Neural cell (in vitro differentiated cells): ENCODE data around the gene AP3D1. TPM values are rescaled to one million over a fixed set of nuclear protein-coding genes. Genes with fewer than 3 reads are reported as not detected.

ENCODE experiments used
- H2AFZ ChIP-seq: fragments of 200-600, 300-800 bp; sonication (generic), shearing (Covaris generic); 2 replicates; pipeline ENCODE4 v1.6.0; 2014; ENCODE audit warnings: low read depth, mild to moderate bottlenecking, antibody characterized with exemption, low read length, moderate library complexity
- H3F3A ChIP-seq: fragments of 200-600 bp; shearing (Covaris generic); 2 replicates; pipeline ENCODE4 v1.6.1; 2016; ENCODE audit warnings: mild to moderate bottlenecking, moderate library complexity, mixed read lengths, antibody characterized with exemption, low read length; ENCODE audit not compliant: insufficient read depth, poor library complexity, severe bottlenecking
- H3K27ac ChIP-seq: fragments of 200-600, 300-800 bp; sonication (generic), shearing (Covaris generic); 2 replicates; pipeline ENCODE4 v1.5.1; 2014; ENCODE audit warnings: mild to moderate bottlenecking, low read length, moderate library complexity
- H3K27me3 ChIP-seq: fragments of 300-800, 200-600 bp; sonication (generic), shearing (Covaris generic); 2 replicates; pipeline ENCODE4 v1.6.0; 2014; ENCODE audit warnings: mild to moderate bottlenecking, low read depth, low read length, moderate library complexity; ENCODE audit not compliant: insufficient read depth
- H3K36me3 ChIP-seq: fragments of 300-800, 200-600 bp; sonication (generic), shearing (Covaris generic); 2 replicates; pipeline ENCODE4 v1.5.1; 2014; ENCODE audit warnings: mild to moderate bottlenecking, antibody characterized with exemption, low read length, moderate library complexity; ENCODE audit not compliant: insufficient read depth
- H3K4me2 ChIP-seq: fragments of 300-800, 200-600 bp; sonication (generic), shearing (Covaris generic); 2 replicates; pipeline ENCODE4 v1.6.0; 2014; ENCODE audit warnings: mild to moderate bottlenecking, low read length
- H3K4me3 ChIP-seq: fragments of 300-800, 200-600 bp; sonication (generic), shearing (Covaris generic); 2 replicates; pipeline ENCODE4 v1.5.1; 2014; ENCODE audit warnings: mild to moderate bottlenecking, low read length, moderate library complexity
- H3K79me2 ChIP-seq: fragments of 200-600 bp; shearing (Covaris generic); replicated peaks from 2 replicates; pipeline ENCODE4 v1.6.0; 2014; ENCODE audit warnings: mild to moderate bottlenecking, low read length, moderate library complexity; ENCODE audit not compliant: insufficient read depth
- H3K9ac ChIP-seq: fragments of 300-800, 200-600 bp; sonication (generic), shearing (Covaris generic); 2 replicates; pipeline ENCODE4 v1.6.1; 2016; ENCODE audit warnings: mild to moderate bottlenecking, low read length, mixed read lengths
- H3K9me2 ChIP-seq: fragments of 200-600 bp; shearing (Covaris generic); 2 replicates; pipeline ENCODE4 v1.6.1; 2016; ENCODE audit warnings: mild to moderate bottlenecking, low read length, mixed read lengths; ENCODE audit not compliant: insufficient read depth
- H3K9me3 ChIP-seq: fragments of 200-600, 300-800 bp; sonication (generic), shearing (Covaris generic); 2 replicates; pipeline ENCODE4 v1.6.1; 2016; ENCODE audit warnings: mild to moderate bottlenecking, mixed run types, low read length, moderate library complexity, mixed read lengths
- H4K20me1 ChIP-seq: fragments of 200-600 bp; shearing (Covaris generic); 2 replicates; pipeline ENCODE4 v1.6.1; 2016; ENCODE audit warnings: mild to moderate bottlenecking, mixed run types; ENCODE audit not compliant: insufficient read depth
- EP300 ChIP-seq: fragments of 450-650 bp; conservative IDR thresholded peaks from 2 replicates; pipeline ENCODE4 v1.6.1; 2014; ENCODE audit warnings: antibody characterized with exemption, mild to moderate bottlenecking, moderate library complexity; ENCODE audit not compliant: poor library complexity, severe bottlenecking
- EZH2 ChIP-seq: fragments of 200-600, 300-800 bp; shearing (Covaris generic), sonication (generic); IDR thresholded peaks from 2 replicates; pipeline ENCODE4 v1.6.1; 2014; ENCODE audit warnings: antibody characterized with exemption, low read length, borderline replicate concordance, mild to moderate bottlenecking; ENCODE audit not compliant: insufficient read depth, poor library complexity, severe bottlenecking
- MXI1 ChIP-seq: fragments of 450-650 bp; conservative IDR thresholded peaks from 2 replicates; pipeline ENCODE4 v1.6.1; 2014; ENCODE audit warnings: antibody characterized with exemption, mild to moderate bottlenecking; ENCODE audit not compliant: poor library complexity, severe bottlenecking
- POLR2AphosphoS5 ChIP-seq: IDR thresholded peaks from 2 replicates; pipeline ENCODE4 v1.6.1; 2012
- RAD21 ChIP-seq: fragments of 450-650 bp; conservative IDR thresholded peaks from 2 replicates; pipeline ENCODE4 v1.6.1; 2014; ENCODE audit warnings: antibody characterized with exemption, mild to moderate bottlenecking, moderate library complexity
- SMC3 ChIP-seq: fragments of 450-650 bp; conservative IDR thresholded peaks from 2 replicates; pipeline ENCODE4 v1.6.1; 2014; ENCODE audit warnings: antibody characterized with exemption, mild to moderate bottlenecking, moderate library complexity; ENCODE audit not compliant: poor library complexity
- TAF1 ChIP-seq: IDR thresholded peaks from 2 replicates; pipeline ENCODE4 v1.6.1; 2012; ENCODE audit warnings: low read depth
- polyA plus RNA-seq: library from polyadenylated mRNA; depleted of rRNA; stranded (reverse); fragments of >200 nt; gene quantifications from 2 replicates; pipeline ENCODE4 v1.2.3, GENCODE V29; 2014
- TF ChIP-seq, protein P1 (sequence below): IDR thresholded peaks from 2 replicates; pipeline ENCODE4 v1.6.1; 2012; ENCODE audit warnings: borderline replicate concordance
- TF ChIP-seq, protein P2 (sequence below): fragments of 450-650 bp; IDR thresholded peaks from 2 replicates; pipeline ENCODE4 v1.5.1; 2014; ENCODE audit warnings: antibody characterized with exemption, mild to moderate bottlenecking, moderate library complexity; ENCODE audit not compliant: poor library complexity, severe bottlenecking

AP3D1 gene
- polyA plus RNA-seq, 1 donor from 2014 or later = 60.7 TPM

DNA sequence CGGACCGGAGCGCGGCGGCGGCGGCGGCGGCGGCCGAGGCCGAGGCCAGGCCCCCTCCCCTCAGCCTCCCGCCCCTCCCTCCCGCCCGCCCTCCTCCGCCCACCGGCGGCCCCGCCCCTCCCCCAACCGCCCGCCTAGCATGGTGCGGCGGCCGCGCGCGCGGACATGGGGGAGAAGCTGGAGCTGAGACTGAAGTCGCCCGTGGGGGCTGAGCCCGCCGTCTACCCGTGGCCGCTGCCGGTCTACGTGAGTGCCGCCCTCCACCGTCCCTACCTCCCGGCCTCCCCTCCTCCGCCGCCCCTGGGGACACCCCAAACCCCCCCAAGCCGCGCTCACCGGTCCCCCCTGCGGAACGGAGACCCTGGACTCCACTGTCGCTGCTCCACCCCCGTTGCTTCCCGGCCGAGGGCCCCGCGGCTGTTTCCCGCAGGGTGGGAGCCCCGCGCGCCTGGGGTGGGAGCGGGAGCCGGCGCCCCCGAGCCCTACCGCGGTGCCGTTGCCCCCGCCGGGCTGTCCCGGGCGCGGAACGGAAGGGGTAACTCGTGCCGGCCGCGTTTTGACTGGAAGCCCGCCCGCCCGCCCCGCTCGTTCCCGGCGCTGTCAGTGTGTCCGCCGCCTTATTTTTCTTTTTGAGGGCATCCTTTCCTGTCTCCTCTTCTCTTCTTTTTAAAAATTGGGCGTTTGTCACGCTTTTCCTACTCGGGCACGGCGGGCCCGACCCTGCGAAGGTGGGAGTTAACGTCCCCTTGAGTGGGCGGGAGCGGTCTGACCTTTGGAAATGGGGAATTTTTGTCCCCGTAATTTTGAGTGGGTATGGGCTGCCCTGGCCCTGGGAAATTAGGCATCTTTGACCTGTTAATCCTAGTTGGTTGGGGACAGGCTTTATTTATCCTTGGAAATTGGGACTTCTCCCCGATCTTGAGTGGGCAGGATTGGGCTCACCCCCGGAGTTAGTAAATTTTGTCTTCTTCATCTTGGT lies 12.9 kb upstream of the AP3D1 start:
- no peak for TF ChIP-seq EZH2
- TF ChIP-seq MXI1 = peak; percentile 6
- Histone ChIP-seq H3K9ac (peak overlapping the region; percentile 94), H3K27me3 (no peaks in the 10 kb centered on the region), H3K27ac (peak overlapping the region; percentile 89), H3K79me2 (peaks cover 40% of the 10 kb centered on the region), H3K4me2 (peak overlapping the region; percentile 86), H3K9me2 (no peaks in the 10 kb centered on the region), H2AFZ (no peak overlapping the region), H3K9me3 (no peaks in the 10 kb centered on the region), H3K36me3 (no peaks in the 10 kb centered on the region), H4K20me1 (peaks cover 4% of the 10 kb centered on the region), H3K4me3 (peak overlapping the region; percentile 88), H3F3A (no peaks in the 10 kb centered on the region)

GRCh38 chr19:2160379-2160778 lies 9.0 kb upstream of the AP3D1 start:
- no peak for TF ChIP-seq RAD21
- no peak for TF ChIP-seq MXI1
- TF ChIP-seq, protein P1, sequence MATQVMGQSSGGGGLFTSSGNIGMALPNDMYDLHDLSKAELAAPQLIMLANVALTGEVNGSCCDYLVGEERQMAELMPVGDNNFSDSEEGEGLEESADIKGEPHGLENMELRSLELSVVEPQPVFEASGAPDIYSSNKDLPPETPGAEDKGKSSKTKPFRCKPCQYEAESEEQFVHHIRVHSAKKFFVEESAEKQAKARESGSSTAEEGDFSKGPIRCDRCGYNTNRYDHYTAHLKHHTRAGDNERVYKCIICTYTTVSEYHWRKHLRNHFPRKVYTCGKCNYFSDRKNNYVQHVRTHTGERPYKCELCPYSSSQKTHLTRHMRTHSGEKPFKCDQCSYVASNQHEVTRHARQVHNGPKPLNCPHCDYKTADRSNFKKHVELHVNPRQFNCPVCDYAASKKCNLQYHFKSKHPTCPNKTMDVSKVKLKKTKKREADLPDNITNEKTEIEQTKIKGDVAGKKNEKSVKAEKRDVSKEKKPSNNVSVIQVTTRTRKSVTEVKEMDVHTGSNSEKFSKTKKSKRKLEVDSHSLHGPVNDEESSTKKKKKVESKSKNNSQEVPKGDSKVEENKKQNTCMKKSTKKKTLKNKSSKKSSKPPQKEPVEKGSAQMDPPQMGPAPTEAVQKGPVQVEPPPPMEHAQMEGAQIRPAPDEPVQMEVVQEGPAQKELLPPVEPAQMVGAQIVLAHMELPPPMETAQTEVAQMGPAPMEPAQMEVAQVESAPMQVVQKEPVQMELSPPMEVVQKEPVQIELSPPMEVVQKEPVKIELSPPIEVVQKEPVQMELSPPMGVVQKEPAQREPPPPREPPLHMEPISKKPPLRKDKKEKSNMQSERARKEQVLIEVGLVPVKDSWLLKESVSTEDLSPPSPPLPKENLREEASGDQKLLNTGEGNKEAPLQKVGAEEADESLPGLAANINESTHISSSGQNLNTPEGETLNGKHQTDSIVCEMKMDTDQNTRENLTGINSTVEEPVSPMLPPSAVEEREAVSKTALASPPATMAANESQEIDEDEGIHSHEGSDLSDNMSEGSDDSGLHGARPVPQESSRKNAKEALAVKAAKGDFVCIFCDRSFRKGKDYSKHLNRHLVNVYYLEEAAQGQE = no peak
- TF ChIP-seq TAF1 = no peak
- TF ChIP-seq POLR2AphosphoS5 = no peak
- no peak for TF ChIP-seq EZH2
- TF ChIP-seq EP300 = no peak
- TF ChIP-seq SMC3 = no peak
- TF ChIP-seq, protein P2, sequence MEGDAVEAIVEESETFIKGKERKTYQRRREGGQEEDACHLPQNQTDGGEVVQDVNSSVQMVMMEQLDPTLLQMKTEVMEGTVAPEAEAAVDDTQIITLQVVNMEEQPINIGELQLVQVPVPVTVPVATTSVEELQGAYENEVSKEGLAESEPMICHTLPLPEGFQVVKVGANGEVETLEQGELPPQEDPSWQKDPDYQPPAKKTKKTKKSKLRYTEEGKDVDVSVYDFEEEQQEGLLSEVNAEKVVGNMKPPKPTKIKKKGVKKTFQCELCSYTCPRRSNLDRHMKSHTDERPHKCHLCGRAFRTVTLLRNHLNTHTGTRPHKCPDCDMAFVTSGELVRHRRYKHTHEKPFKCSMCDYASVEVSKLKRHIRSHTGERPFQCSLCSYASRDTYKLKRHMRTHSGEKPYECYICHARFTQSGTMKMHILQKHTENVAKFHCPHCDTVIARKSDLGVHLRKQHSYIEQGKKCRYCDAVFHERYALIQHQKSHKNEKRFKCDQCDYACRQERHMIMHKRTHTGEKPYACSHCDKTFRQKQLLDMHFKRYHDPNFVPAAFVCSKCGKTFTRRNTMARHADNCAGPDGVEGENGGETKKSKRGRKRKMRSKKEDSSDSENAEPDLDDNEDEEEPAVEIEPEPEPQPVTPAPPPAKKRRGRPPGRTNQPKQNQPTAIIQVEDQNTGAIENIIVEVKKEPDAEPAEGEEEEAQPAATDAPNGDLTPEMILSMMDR = no peak
- H3F3A ChIP-seq = no peaks in the 10 kb centered on the region
- H3K36me3 ChIP-seq = no peaks in the 10 kb centered on the region
- H3K9ac ChIP-seq = no peak overlapping the region
- H3K9me2 ChIP-seq = no peaks in the 10 kb centered on the region
- no peak overlapping the region for H2AFZ ChIP-seq
- H3K27me3 ChIP-seq = no peaks in the 10 kb centered on the region
- H3K9me3 ChIP-seq = no peaks in the 10 kb centered on the region
- H4K20me1 ChIP-seq = peaks cover 3% of the 10 kb centered on the region
- H3K27ac ChIP-seq = no peak overlapping the region
- no peak overlapping the region for H3K4me3 ChIP-seq
- H3K4me2 ChIP-seq = no peak overlapping the region
- peaks cover 5% of the 10 kb centered on the region for H3K79me2 ChIP-seq
